Measurements from ENCODE around the gene MEGF10. TPM values are rescaled to one million over a fixed set of nuclear protein-coding genes. Genes with fewer than 3 reads are reported as not detected.

MEGF10 gene
- total and polyA plus RNA-seq, 10 of the 15 experiments (the other 5 are each of a cell fraction or from before 2014, with no cell fraction given): 0.03 to 0.21 (median 0.05) TPM; not detected in 5

- TF ChIP-seq NFYB (IDR thresholded peaks at IDR 0.05; ENCODE audit: insufficient read depth, low read depth, low read length) (no peak), RB1 (IDR thresholded peaks at IDR 0.05; ENCODE audit: borderline replicate concordance) (no peak), PAX8 (IDR thresholded peaks at IDR 0.05) (no peak), HDGF (IDR thresholded peaks at IDR 0.05) (no peak), HCFC1 (IDR thresholded peaks at IDR 0.05; ENCODE audit: low read length) (no peak), BHLHE40 (IDR thresholded peaks at IDR 0.05; ENCODE audit: borderline replicate concordance in 1 of 2, low read depth in 2 of 2, low read length in 1 of 2) (no peak), RAD51 (IDR thresholded peaks at IDR 0.05) (no peak), NFYA (IDR thresholded peaks at IDR 0.05; ENCODE audit: borderline replicate concordance, low read depth, low read length) (no peak)
These were observed 36.6 kb downstream of the MEGF10 start (continued) for GRCh38 chr5:127326976-127327755.

- SMC1A ChIA-PET (ENCODE audit: uncharacterized antibody, unreplicated experiment): no interaction called here
- CTCF ChIA-PET: interaction anchor here (0.5 kb wide), 1 partner anchor 36 kb away, joined by 3 read pairs; no protein-coding TSS in a partner anchor
- no peak for DNase-seq (ENCODE audit: low read depth, low spot score)
These were observed 39.5 kb downstream of the MEGF10 start for GRCh38 chr5:127330116-127330515.

More at GRCh38 chr5:127330116-127330515, 39.5 kb downstream of the MEGF10 start:
- ChIA-PET POLR2A (no interaction called here), RAD21 (ENCODE audit: unreplicated experiment) (no interaction called here)
- no peaks in the 10 kb centered on the region for H3K9me3 ChIP-seq (replicated peaks; ENCODE audit: control insufficient read depth, insufficient read depth, low read length)
- no peak overlapping the region for H2AFZ ChIP-seq (ENCODE audit: control insufficient read depth, low read depth, low read length)
- H3K9ac ChIP-seq (ENCODE audit: control insufficient read depth, insufficient read depth, low read length): no peak overlapping the region
- intact Hi-C loops (cut with micrococcal nuclease; ENCODE audit: unreplicated experiment): no loop called here
- H3K27me3 ChIP-seq (replicated peaks in 1 of 2; ENCODE audit: control insufficient read depth in 2 of 2, insufficient read depth in 2 of 2, low read length in 1 of 2): no peaks in the 10 kb centered on the region
- H3K4me1 ChIP-seq (ENCODE audit: control insufficient read depth, insufficient read depth, low read length): no peaks in the 10 kb centered on the region
- H3K36me3 ChIP-seq (ENCODE audit: control insufficient read depth in 2 of 2, insufficient read depth in 2 of 2, low read length in 1 of 2): no peaks in the 10 kb centered on the region
- H3K4me2 ChIP-seq (ENCODE audit: control insufficient read depth, insufficient read depth): no peak overlapping the region
- no TSS peak for BruUV-seq (replicated peaks)
- ATAC-seq (no peak), FAIRE-seq (no peak)
- H3K4me3 ChIP-seq: no peak overlapping the region
- in situ Hi-C loops (cut with MboI): no loop called here
- no peaks in the 10 kb centered on the region for H4K20me1 ChIP-seq (ENCODE audit: control insufficient read depth, insufficient read depth)
- 66% methylated on average over 3 of the region's 3 CpGs for WGBS (ENCODE audit: insufficient coverage, insufficient replicate concordance, low lambda C conversion rate, missing lambda C conversion rate)
- no peaks in the 10 kb centered on the region for H3K79me2 ChIP-seq (ENCODE audit: control insufficient read depth, insufficient read depth, low read length)
- TF ChIP-seq ATF2 (IDR thresholded peaks at IDR 0.05; ENCODE audit: low read length) (no peak), ZBTB33 (IDR thresholded peaks at IDR 0.05) (no peak), STAT3 (IDR thresholded peaks at IDR 0.05; ENCODE audit: low read depth, low read length) (no peak), ZNF207 (IDR thresholded peaks at IDR 0.05; ENCODE audit: borderline replicate concordance) (no peak), WRNIP1 (IDR thresholded peaks at IDR 0.05; ENCODE audit: borderline replicate concordance, low read depth, low read length) (no peak)
- no peak overlapping the region for H3K27ac ChIP-seq (ENCODE audit: control insufficient read depth, insufficient read depth)
